Measurements from ENCODE around the gene GASK1A.

GASK1A gene

DNA sequence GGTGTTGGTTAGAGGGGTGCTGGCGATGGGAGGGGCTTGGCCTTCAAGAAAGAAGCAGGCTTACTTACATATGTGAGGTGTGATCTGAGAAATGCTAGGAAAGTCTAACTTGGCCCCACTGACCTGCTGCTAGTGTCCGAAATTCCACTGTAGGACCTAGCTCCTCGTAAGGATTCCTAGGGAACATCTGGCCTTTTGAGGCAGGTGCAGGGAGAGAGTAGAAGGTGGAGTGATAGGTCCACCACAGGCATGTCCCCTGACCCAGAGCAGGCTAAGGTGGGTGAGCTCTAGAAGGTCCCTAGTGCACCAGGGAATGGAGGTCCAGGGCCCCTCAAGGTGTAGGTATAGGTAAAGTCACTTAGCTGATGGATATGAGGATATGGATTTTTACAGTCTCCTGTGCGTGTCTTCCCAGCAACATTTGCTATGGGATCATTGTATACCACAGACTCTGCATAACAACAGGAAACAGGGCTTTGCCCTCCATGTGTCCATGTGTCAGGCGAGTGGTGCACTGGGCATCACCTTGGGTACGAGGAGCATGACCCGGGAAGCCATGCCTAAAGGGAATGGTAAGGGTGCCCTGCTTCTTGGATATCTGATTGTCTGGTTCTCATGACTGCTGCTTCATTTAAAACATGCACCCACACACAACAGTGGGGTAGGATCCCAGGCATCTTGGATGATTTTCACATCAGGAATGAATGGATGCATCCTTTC, 94.2 kb downstream of the GASK1A start:
- DNase-seq (ENCODE audit: extremely low read depth, low read depth): no peak
- no peak for TF ChIP-seq CTCF (IDR thresholded peaks at IDR 0.05; ENCODE audit: low read depth, low read length)

- no peak for TF ChIP-seq CTCF (IDR thresholded peaks at IDR 0.05; ENCODE audit: low read depth, low read length)
- no peak for DNase-seq (ENCODE audit: extremely low read depth, low read depth)
Observed at GRCh38 chr3:43073836-43074220, 94.7 kb downstream of the GASK1A start.

DNA sequence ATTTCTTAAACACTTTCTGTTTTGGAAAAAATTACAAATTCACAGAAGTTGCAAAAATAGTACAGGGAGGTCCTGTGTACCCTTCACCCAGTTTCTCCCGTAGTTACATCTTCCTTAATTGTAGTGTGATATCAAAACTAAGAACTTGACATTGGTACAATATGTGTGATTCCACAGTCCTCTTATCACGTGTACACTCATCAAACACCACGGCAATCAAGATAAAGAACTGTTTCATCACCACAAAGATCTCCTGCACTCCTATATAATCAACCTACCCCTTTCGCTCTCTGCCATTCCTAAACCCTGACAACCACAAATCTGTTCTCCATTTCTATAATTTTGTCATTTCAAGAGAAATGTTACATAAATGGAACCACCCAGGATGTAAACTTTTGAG, 95.4 kb downstream of the GASK1A start:
- DNase-seq (ENCODE audit: extremely low read depth, low read depth): no peak
- TF ChIP-seq CTCF (IDR thresholded peaks at IDR 0.05; ENCODE audit: low read depth, low read length): no peak

DNA sequence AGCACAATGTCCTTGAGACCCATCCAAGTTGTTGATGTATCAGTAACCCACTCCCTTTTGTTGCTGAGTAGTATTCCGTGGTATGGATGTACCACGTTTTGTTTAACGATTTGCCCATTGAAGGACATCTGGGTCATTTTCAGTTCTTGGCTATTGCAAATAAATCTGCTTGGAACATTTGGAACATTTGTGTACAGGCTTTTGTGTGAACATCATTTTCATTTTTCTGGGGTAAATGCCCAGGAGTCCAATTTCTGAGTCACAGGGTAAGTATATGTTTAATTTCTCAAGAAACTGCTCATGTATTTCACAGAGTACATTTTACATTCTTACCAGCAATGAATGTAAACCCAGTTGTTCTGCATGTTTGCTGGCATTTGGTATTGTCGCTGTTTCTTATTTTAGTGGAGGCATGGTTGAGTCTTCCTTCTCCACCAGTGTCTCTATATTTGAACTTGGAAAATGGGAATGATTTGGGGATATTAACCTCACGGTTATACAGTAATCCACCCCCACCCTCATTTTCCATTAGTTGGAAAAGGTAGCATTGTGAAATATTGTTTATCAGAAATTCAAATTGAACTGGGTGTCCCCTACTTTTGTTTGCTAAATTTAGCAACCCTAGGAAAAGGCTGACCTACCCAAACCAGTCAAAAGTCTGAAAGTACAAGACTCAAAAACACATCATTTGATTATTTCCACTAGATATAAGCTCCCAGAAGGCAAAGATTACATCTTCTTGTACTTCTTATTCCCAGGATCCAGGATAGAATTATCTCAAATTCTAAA, 96.0 kb downstream of the GASK1A start:
- no peak for DNase-seq (ENCODE audit: extremely low read depth, low read depth)
- no peak for TF ChIP-seq CTCF (IDR thresholded peaks at IDR 0.05; ENCODE audit: low read depth, low read length)

DNA sequence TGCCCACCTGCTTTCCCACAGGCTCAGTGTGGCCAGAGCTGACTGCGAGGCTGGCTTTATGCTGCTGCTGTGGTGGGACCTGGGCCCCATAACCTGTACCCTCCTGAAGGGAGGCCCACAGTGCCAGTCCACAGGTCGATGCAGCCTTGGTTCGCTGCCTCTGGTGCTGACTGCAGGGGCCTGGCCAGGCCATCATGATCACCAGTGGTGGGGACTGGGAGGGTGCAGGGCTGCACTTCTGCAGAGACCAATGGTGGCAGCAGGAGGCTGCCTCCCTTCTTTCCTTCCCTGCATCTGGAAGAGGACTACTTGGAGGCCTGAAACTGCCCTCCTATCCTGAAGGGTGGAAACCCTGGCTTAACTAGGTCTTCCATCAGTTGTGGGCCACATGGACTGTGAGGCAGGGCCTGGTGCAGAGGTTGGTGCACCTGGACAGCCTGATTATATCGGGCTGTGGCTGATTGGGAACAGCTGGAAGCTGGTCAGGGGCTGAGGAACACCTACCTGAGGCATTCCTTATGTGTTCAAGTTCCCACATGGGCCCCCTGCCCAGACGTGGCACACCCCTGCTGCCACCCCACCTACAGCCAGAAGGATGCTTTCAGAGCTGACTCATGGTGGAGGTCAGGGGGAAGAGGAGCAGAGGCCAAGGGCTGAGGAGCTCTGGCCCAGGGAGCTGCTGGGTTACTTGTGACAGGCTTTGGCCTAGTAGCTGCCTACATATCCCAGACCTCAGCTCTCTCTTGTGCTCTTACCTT, 97.0 kb downstream of the GASK1A start:
- no peak for DNase-seq (ENCODE audit: extremely low read depth, low read depth)
- TF ChIP-seq CTCF (IDR thresholded peaks at IDR 0.05; ENCODE audit: low read depth, low read length): no peak

DNA sequence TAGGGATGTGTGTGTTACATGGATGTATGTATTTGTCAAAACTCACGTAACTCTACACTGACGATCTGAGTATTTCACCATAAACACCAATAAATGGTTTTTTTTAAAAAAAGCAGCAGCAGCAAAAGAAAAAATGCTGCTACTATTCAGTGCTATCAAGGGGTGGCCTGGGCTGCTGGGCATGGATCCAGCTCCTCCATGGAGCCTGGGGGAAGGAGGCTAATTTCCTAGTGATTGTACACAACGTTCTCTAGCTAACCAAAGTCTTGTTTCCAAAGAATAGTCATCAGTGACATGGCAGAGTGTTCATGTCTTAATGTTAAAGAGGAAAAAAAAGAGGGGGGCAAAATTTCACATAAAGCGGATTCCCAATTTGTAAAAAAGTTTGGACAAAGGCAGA, 97.7 kb downstream of the GASK1A start:
- DNase-seq (ENCODE audit: extremely low read depth, low read depth): no peak
- TF ChIP-seq CTCF (IDR thresholded peaks at IDR 0.05; ENCODE audit: low read depth, low read length): no peak

DNA sequence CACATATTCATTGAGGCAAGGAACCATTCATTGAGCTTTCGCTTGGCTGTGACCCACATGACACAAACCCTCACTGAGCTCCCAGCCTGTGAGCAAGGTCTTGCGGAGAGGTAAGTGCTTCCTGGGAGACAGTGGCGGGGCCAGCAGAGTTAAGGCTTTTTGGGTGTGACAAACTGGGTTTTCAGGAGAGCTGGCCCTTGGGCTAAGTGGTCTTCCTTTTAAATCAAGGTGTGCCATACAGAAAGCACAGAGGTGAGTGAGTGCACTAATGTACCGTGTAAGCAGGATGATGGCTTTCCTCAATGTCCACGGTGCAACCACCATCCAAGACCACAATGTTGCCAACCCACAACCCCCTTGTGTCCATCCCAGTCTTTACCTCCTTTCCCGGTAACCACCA, 98.2 kb downstream of the GASK1A start:
- TF ChIP-seq CTCF (IDR thresholded peaks at IDR 0.05; ENCODE audit: low read depth, low read length): no peak

More for the DNA sequence above, 98.2 kb downstream of the GASK1A start:
- DNase-seq (ENCODE audit: extremely low read depth, low read depth): no peak
